Erythroblast (primary cell): ENCODE measurements around the gene DEGS1.

Experiments
- GATA1 ChIP-seq: IDR thresholded peaks from 2 replicates; pipeline ENCODE4 v1.6.1; 2011; ENCODE audit warnings: low read depth, mild to moderate bottlenecking, control low read depth, low read length, moderate library complexity
- POLR2A ChIP-seq: IDR thresholded peaks from 2 replicates; pipeline ENCODE4 v1.6.1; 2011; ENCODE audit warnings: mild to moderate bottlenecking, low read length

DNA sequence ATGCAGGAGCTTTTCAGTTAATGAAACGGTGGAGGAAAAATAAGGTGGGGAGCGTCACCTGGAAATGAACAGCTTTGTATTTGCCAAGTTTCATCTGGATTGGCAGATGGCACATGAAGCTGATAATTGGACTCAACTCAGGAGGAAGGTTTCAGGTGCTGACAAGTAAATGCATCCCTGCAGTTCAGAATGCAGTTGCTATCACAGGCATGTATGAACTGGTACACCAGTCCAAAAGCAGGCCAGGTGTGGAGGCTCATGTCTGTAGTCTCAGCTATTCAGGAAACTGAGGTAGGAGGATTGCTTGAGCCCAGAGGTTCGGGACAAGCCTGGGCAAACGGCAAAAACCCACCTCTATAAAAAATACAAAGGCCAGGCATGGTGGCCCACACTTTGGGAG lies 15.5 kb downstream of the DEGS1 start:
- TF ChIP-seq POLR2A (no peak), GATA1 (no peak)
